Astrocyte of the cerebellum (primary cell): Measurements from ENCODE around the gene GUCA2A.
"Not testable (repeated sequence)": the region's sequence is repeated elsewhere in the genome, so short reads cannot be mapped to it uniquely, and the experiment has no call there.

Experiments used
- DNase-seq: peaks from one replicate; pipeline ENCODE4 v3.0.0-alpha.2; 2011; ENCODE audit warnings: low read depth
- H3K4me3 ChIP-seq: 2 replicates; pipeline ENCODE4 v1.5.1; 2011; ENCODE audit warnings: mild to moderate bottlenecking, low read depth, low read length, moderate library complexity
- in situ Hi-C: cut with HindIII; loops from 2 replicates; pipeline ENCODE4 v1.10.0; 2017; ENCODE audit warnings: low sequenced_read_pairs
- TF ChIP-seq, protein P1 (sequence below): IDR thresholded peaks from 2 replicates; pipeline ENCODE4 v1.5.1; 2012; ENCODE audit warnings: low read length, low read depth, moderate library complexity, mild to moderate bottlenecking; ENCODE audit errors: missing control alignments

Gene GUCA2A

GRCh38 chr1:42164551-42165420 is at the start of gene GUCA2A:
Gene GUCA2A (minus strand): TSS chr1:42164745. CDS start chr1:42164712, 33 bp downstream.
- in situ Hi-C loops, result no loop called here
- TF ChIP-seq, protein P1, sequence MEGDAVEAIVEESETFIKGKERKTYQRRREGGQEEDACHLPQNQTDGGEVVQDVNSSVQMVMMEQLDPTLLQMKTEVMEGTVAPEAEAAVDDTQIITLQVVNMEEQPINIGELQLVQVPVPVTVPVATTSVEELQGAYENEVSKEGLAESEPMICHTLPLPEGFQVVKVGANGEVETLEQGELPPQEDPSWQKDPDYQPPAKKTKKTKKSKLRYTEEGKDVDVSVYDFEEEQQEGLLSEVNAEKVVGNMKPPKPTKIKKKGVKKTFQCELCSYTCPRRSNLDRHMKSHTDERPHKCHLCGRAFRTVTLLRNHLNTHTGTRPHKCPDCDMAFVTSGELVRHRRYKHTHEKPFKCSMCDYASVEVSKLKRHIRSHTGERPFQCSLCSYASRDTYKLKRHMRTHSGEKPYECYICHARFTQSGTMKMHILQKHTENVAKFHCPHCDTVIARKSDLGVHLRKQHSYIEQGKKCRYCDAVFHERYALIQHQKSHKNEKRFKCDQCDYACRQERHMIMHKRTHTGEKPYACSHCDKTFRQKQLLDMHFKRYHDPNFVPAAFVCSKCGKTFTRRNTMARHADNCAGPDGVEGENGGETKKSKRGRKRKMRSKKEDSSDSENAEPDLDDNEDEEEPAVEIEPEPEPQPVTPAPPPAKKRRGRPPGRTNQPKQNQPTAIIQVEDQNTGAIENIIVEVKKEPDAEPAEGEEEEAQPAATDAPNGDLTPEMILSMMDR, result no peak
- DNase-seq, result no peak
- no peak within 1 kb of the TSS for H3K4me3 ChIP-seq

DNA sequence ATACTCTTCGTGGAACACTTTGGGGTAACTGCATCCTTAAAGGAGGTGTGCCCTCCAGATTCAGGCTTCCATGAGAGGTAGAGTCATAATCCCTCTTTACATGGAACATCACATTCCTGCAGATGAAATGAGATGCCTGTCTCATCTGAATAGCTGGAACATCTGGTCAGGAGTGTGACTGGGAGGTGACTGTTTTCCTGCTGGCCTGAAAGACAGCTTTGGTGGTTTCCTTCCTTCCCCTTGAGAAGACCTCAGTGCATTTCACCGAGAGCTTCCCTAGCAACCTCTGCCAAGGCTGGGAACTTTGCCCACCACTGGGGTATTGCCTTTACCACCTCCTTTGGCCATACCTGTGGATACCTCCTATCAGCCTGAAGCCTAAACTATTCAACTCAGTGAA is 46.7 kb upstream of the GUCA2A start:
- H3K4me3 ChIP-seq, result no peak overlapping the region
- DNase-seq, result no peak
- in situ Hi-C loops, result no loop called here
- TF ChIP-seq, protein P1, result no peak

- in situ Hi-C loops, result no loop called here
Observed at GRCh38 chr1:42210421-42211133, 46.0 kb upstream of the GUCA2A start.

DNA sequence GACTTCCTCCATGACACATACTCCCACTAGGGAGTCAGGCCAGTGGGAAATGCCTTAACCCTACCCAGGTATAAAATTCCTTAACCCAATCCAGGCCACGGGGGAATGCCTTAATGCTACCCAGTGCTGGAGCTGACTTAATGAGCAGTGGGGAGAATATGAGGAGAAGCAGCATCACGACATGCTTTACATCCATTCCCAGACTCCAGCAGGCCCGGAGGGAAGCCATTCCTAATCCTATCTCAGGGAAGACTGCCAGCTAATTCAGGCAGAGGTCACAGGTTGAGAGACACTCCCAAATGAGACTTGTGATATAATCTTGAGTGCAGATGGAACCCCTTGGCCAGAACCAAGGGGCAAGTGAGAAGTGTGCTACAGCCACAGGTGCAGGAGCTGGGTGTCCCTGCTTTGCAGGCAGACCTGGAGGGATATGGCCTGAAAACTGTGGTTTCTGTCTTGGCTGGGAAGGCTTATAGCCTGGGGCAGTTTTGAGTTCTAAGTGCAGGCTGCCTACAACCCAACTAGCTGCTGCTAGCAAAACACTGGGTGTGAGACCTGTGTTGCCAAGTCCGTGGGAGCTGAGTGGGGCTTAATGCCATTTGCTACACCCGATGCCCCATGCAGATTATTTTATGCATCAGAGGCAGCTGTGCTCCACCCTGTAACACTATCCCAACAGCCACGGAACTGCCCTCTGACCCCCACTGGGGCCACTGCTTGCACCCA is 45.1 kb upstream of the GUCA2A start:
- no peak for DNase-seq
- in situ Hi-C loops, result no loop called here
- TF ChIP-seq, protein P1, result no peak
- no peak overlapping the region for H3K4me3 ChIP-seq

More at GRCh38 chr1:42210421-42211133, 46.0 kb upstream of the GUCA2A start:
- DNase-seq, result no peak
- H3K4me3 ChIP-seq, result no peak overlapping the region
- TF ChIP-seq, protein P1, result no peak

GRCh38 chr1:42206930-42207329 is 42.4 kb upstream of the GUCA2A start:
- H3K4me3 ChIP-seq, in situ Hi-C loops, DNase-seq: not testable (repeated sequence)

DNA sequence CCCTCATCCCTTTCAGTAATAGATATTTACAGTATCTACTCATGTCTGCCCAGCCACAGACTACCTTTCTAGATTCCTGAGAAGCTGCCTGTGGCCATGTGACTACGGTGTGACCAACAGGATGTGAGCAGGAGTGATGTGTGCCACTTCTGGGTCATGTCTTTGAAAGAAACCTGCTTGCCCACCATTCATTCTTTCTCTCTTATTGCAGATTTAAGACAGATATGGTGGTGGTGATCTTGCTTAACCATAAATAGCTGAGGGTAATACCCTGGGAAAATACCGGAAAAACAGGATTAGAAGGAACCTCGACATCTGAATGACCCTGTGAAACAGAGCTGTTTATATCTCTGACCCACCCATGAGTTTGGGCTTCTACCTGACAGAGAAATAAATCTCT is 41.6 kb upstream of the GUCA2A start:
- no peak overlapping the region for H3K4me3 ChIP-seq
- TF ChIP-seq, protein P1, result no peak
- DNase-seq, result no peak
- in situ Hi-C loops, result no loop called here

DNA sequence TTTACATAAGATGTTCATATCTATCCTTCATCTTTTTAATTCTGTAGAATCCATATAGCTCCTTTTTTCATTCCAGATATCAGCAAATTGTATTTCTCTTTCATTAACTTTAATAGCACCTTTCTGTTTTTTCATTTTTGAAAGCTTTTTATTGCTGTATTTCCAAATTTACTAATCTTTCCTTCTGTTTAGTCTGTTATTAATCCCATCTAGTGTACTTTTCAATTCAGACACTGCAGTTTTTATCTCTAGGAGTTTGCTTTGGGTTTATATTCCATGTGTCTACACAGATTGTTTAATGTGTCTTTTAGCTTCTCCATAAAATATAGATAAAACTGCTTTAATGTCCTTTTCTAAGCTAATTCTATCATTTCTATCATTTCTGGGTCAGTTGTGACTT is 37.4 kb upstream of the GUCA2A start:
- no peak overlapping the region for H3K4me3 ChIP-seq
- TF ChIP-seq, protein P1, result no peak
- in situ Hi-C loops, result no loop called here
- no peak for DNase-seq
